H1 (cell line): ENCODE data around the gene CFAP161. TPM values are rescaled to one million over a fixed set of nuclear protein-coding genes. Genes with fewer than 3 reads are reported as not detected.

ENCODE experiments used
- CTCF ChIA-PET: fragments of 300-600 bp; sonication (Branson Sonifier 250); formaldehyde crosslinking; loops from one replicate; lab custom pipeline; 2021; ENCODE audit not compliant: partially characterized antibody; lab: Charles Lee
- POLR2A ChIA-PET: fragments of 300-600 bp; sonication (Branson Sonifier 250); formaldehyde crosslinking; loops from one replicate; lab custom pipeline; 2021; ENCODE audit warnings: inconsistent platforms; ENCODE audit not compliant: partially characterized antibody; lab: Charles Lee
- DNase-seq, 2 experiments: peaks; one replicate each; pipeline versions ENCODE4 v3.0.0 to v3.0.0-alpha.2; 2010 to 2022; ENCODE audit warnings: low spot score in 2 of 2, low read depth in 1 of 2, mixed read lengths in 1 of 2
- FAIRE-seq: peaks from 2 replicates; lab custom pipeline; 2011; peaks lifted over from hg19 to GRCh38; lab: Jason Lieb, UNC
- H2AFZ ChIP-seq: 2 replicates; pipeline ENCODE4 v1.8.1; 2012; ENCODE audit warnings: low read length, inconsistent platforms
- H2AK5ac ChIP-seq: 2 replicates; pipeline ENCODE4 v1.6.1; 2013; ENCODE audit warnings: low read depth, low read length
- H2BK120ac ChIP-seq: replicated peaks from 2 replicates; pipeline ENCODE3; 2013; ENCODE audit warnings: low read depth, low read length, inconsistent platforms
- H2BK12ac ChIP-seq: 2 replicates; pipeline ENCODE4 v1.6.1; 2013; ENCODE audit warnings: low read depth, low read length
- H2BK15ac ChIP-seq: 2 replicates; pipeline ENCODE4 v1.6.1; 2013; ENCODE audit warnings: low read length
- H2BK20ac ChIP-seq: 2 replicates; pipeline ENCODE4 v1.6.1; 2013; ENCODE audit warnings: low read length
- H2BK5ac ChIP-seq: 2 replicates; pipeline ENCODE4 v1.6.1; 2013; ENCODE audit warnings: low read depth, low read length
- H3K14ac ChIP-seq: 2 replicates; pipeline ENCODE4 v1.6.1; 2013; ENCODE audit warnings: inconsistent platforms; ENCODE audit not compliant: insufficient read length
- H3K18ac ChIP-seq: 2 replicates; pipeline ENCODE4 v1.6.1; 2013; ENCODE audit warnings: low read length; ENCODE audit errors: extremely low read depth
- H3K23ac ChIP-seq: 2 replicates; pipeline ENCODE4 v1.6.1; 2013; ENCODE audit warnings: inconsistent platforms; ENCODE audit not compliant: insufficient read length
- H3K23me2 ChIP-seq: 2 replicates; pipeline ENCODE4 v1.6.1; 2013; ENCODE audit warnings: low read depth, low read length
- H3K27ac ChIP-seq: 2 replicates; pipeline ENCODE4 v1.6.1; 2011; ENCODE audit warnings: low read depth, low read length, inconsistent platforms
- H3K27me3 ChIP-seq, 4 experiments: replicated peaks in 1 of 4; 1 replicate in 1 of 4; 2 replicates in 3 of 4; pipeline versions ENCODE4 v1.6.1 to v1.8.1; 2011 to 2013; ENCODE audit warnings: low read length in 3 of 4, mild to moderate bottlenecking in 3 of 4, inconsistent platforms in 2 of 4, mixed read lengths in 2 of 4, moderate library complexity in 1 of 4; ENCODE audit not compliant: control insufficient read depth in 3 of 4, insufficient read depth in 3 of 4; ENCODE audit errors: extremely low read depth in 1 of 4
- H3K36me3 ChIP-seq, 4 experiments: 2 replicates each; pipeline versions ENCODE4 v1.6.1 to v1.8.1; 2011 to 2013; ENCODE audit warnings: mild to moderate bottlenecking in 4 of 4, low read length in 3 of 4, moderate library complexity in 2 of 4, control low read depth in 1 of 4, inconsistent platforms in 1 of 4; ENCODE audit not compliant: insufficient read depth in 4 of 4, control insufficient read depth in 2 of 4
- H3K4ac ChIP-seq: replicated peaks from 2 replicates; pipeline ENCODE3; 2013; ENCODE audit warnings: low read length, low read depth, mixed read lengths, inconsistent platforms; ENCODE audit not compliant: insufficient read length
- H3K4me1 ChIP-seq, 4 experiments: replicated peaks in 1 of 4; 1 replicate in 1 of 4; 2 replicates in 3 of 4; pipeline versions ENCODE4 v1.6.1 to v1.8.1; 2011 to 2013; ENCODE audit warnings: low read length in 3 of 4, inconsistent platforms in 2 of 4, mixed read lengths in 1 of 4; ENCODE audit not compliant: insufficient read depth in 4 of 4, control insufficient read depth in 3 of 4
- H3K4me2 ChIP-seq, 2 experiments: 2 replicates each; pipeline versions ENCODE4 v1.6.1 to v1.8.1; 2011 to 2013; ENCODE audit warnings: low read depth in 2 of 2, low read length in 2 of 2, control low read depth in 1 of 2, inconsistent platforms in 1 of 2, mild to moderate bottlenecking in 1 of 2; ENCODE audit not compliant: insufficient read depth in 1 of 2
- H3K4me3 ChIP-seq, 4 experiments: fragments of 200-600, 300-600 bp in 1 of 4; sonication (generic), shearing (Covaris generic), sonication (Bioruptor Twin) in 1 of 4; 2 replicates each; pipeline versions ENCODE4 v1.5.1 to v1.8.1; 2011 to 2016; ENCODE audit warnings: low read length in 4 of 4, low read depth in 3 of 4, control low read depth in 2 of 4, inconsistent platforms in 2 of 4, mild to moderate bottlenecking in 2 of 4, mixed read lengths in 1 of 4, moderate library complexity in 1 of 4; ENCODE audit not compliant: insufficient read depth in 2 of 4; ENCODE audit errors: extremely low read depth in 1 of 4
- H3K56ac ChIP-seq: replicated peaks from 2 replicates; pipeline ENCODE3; 2013; ENCODE audit warnings: low read depth, mild to moderate bottlenecking, mixed read lengths, low read length, inconsistent platforms; ENCODE audit not compliant: insufficient read length
- H3K79me1 ChIP-seq: 2 replicates; pipeline ENCODE4 v1.6.1; 2013; ENCODE audit warnings: low read depth, low read length, control low read depth
- H3K79me2 ChIP-seq, 2 experiments: 2 replicates each; pipeline versions ENCODE4 v1.6.1 to v1.8.1; 2012 to 2013; ENCODE audit warnings: low read length in 2 of 2, mild to moderate bottlenecking in 2 of 2, inconsistent platforms in 1 of 2; ENCODE audit not compliant: insufficient read depth in 2 of 2, control insufficient read depth in 1 of 2
- H3K9ac ChIP-seq, 4 experiments: replicated peaks in 1 of 4; 1 replicate in 1 of 4; 2 replicates in 3 of 4; pipeline versions ENCODE4 v1.6.1 to v1.8.1; 2011 to 2013; ENCODE audit warnings: low read depth in 3 of 4, low read length in 3 of 4, control low read depth in 2 of 4, mild to moderate bottlenecking in 2 of 4, moderate library complexity in 2 of 4, inconsistent platforms in 1 of 4; ENCODE audit errors: extremely low read depth in 1 of 4
- H3K9me3 ChIP-seq, 2 experiments: 2 replicates each; pipeline versions ENCODE4 v1.6.1 to v1.8.1; 2012 to 2013; ENCODE audit warnings: mild to moderate bottlenecking in 2 of 2, moderate library complexity in 2 of 2, control low read depth in 1 of 2, inconsistent platforms in 1 of 2, low read depth in 1 of 2, low read length in 1 of 2, mixed read lengths in 1 of 2; ENCODE audit not compliant: insufficient read depth in 2 of 2
- H4K20me1 ChIP-seq, 2 experiments: replicated peaks in 1 of 2; 2 replicates each; pipeline versions ENCODE3 to v1.8.1; 2011 to 2013; ENCODE audit warnings: inconsistent platforms in 2 of 2, low read length in 2 of 2, mild to moderate bottlenecking in 1 of 2; ENCODE audit not compliant: insufficient read depth in 2 of 2, control insufficient read depth in 1 of 2
- H4K5ac ChIP-seq: 2 replicates; pipeline ENCODE4 v1.6.1; 2013; ENCODE audit warnings: low read length, low read depth, mixed read lengths, inconsistent platforms; ENCODE audit not compliant: insufficient read length
- H4K8ac ChIP-seq: 2 replicates; pipeline ENCODE4 v1.8.0; 2013; ENCODE audit warnings: mild to moderate bottlenecking, moderate library complexity, low read length, inconsistent platforms; ENCODE audit not compliant: insufficient read depth; ENCODE audit errors: extremely low read depth
- H4K91ac ChIP-seq: replicated peaks from 2 replicates; pipeline ENCODE3; 2013; ENCODE audit warnings: low read length, mixed read lengths, inconsistent platforms; ENCODE audit not compliant: insufficient read length
- BRCA1 ChIP-seq: IDR thresholded peaks from 2 replicates; pipeline ENCODE4 v1.6.1; 2012; ENCODE audit warnings: low read depth, low read length, improper control_type of control experiment
- CHD2 ChIP-seq: IDR thresholded peaks from 2 replicates; pipeline ENCODE4 v1.6.1; 2012; ENCODE audit warnings: low read length, improper control_type of control experiment
- CREB1 ChIP-seq: IDR thresholded peaks from 2 replicates; pipeline ENCODE4 v1.6.1; 2012; ENCODE audit warnings: inconsistent platforms
- HDAC6 ChIP-seq: IDR thresholded peaks from one replicate; pipeline ENCODE4 v1.7.1; 2012; ENCODE audit warnings: low read depth, mild to moderate bottlenecking, inconsistent platforms, low read length, moderate library complexity
- KDM5A ChIP-seq: fragments of 200-600 bp; IDR thresholded peaks from 2 replicates; pipeline ENCODE4 v1.7.1; 2012; ENCODE audit warnings: mild to moderate bottlenecking, low read length, inconsistent platforms, mixed read lengths
- POLR2AphosphoS5 ChIP-seq: IDR thresholded peaks from 2 replicates; pipeline ENCODE4 v1.6.1; 2011; ENCODE audit warnings: low read depth, low read length
- SIX5 ChIP-seq: IDR thresholded peaks from 2 replicates; pipeline ENCODE4 v1.6.1; 2011; ENCODE audit warnings: mild to moderate bottlenecking, low read depth, low read length
- SP2 ChIP-seq: IDR thresholded peaks from 2 replicates; pipeline ENCODE4 v1.6.1; 2012; ENCODE audit warnings: mild to moderate bottlenecking, low read length, inconsistent platforms
- WGBS, 2 experiments: shearing (Covaris generic) in 1 of 2; methylation state at CpG; one replicate each; pipeline versions ENCODE4 v1.1.6 to v1.1.7; 2013 to 2015; ENCODE audit warnings: low lambda C conversion rate in 2 of 2, mixed read lengths in 2 of 2, inconsistent platforms in 1 of 2, low coverage in 1 of 2, missing lambda C conversion rate in 1 of 2; ENCODE audit not compliant: insufficient replicate concordance in 2 of 2, insufficient coverage in 1 of 2, insufficient read length in 1 of 2; ENCODE audit errors: extremely low coverage in 1 of 2, missing lambda C conversion rate in 1 of 2; 5-methylcytosine and 5-hydroxymethylcytosine counted together
- polyA plus RNA-seq, 7 experiments: library from polyadenylated mRNA; depleted of rRNA in 3 of 7; stranded (reverse) in 5 of 7; unstranded in 2 of 7; fragments of >200 nt in 5 of 7; fragments of 200-250 nt in 2 of 7; gene quantifications; 1 replicate in 5 of 7; 2 replicates in 1 of 7; 4 replicates in 1 of 7; pipeline versions ENCODE4 v1.2.1 to v1.2.3, GENCODE V29; 2011 to 2013; ENCODE audit warnings: missing spikeins in 2 of 7, mixed read lengths in 2 of 7
- total RNA-seq: library from RNA; stranded (reverse); fragmentation: NEBNext Ultra II Directional; extraction: Animal tissue kit (Norgen Biotek cat#: 25700); gene quantifications from 2 replicates; pipeline ENCODE4 v1.2.1, GENCODE V29; 2021

CFAP161 gene
- total and polyA plus RNA-seq, 2 of the 8 experiments (the other 6 are each of a cell fraction or from before 2014, with no cell fraction given) = 0.05 TPM; not detected in 1

DNA sequence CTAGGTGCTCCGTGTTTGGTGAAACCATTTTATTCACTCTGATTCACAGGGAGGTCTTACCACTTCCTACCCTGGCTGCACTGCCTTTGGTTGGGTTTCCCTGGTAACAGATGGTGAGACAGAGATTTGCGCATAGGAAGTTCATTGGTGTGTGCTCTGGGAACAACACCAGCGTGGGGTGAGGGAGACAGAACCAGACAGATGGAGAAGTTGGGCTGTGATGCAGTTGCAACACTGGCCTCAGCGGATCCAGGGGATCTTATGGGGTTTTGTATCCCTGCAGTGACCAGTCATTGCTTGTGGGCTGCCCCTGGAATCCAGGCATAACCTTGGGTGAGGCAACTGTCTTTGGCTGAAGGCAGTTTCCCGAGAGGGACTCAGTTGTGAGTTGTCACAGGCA lies 50.1 kb downstream of the CFAP161 start:
- CTCF ChIA-PET = interaction anchor here (1.0 to 3.2 kb wide), 3 partner anchors 10 to 82 kb away, joined by 3 to 12 read pairs (median 6); no protein-coding TSS in a partner anchor
- Histone ChIP-seq H2BK20ac (no peak overlapping the region), H4K20me1 (no peaks in the 10 kb centered on the region), H2BK15ac (no peak overlapping the region), H3K9me3 (no peaks in the 10 kb centered on the region), H3K23ac (no peak overlapping the region), H3K4ac (no peak overlapping the region), H4K5ac (no peak overlapping the region), H2AK5ac (no peak overlapping the region), H3K79me1 (no peaks in the 10 kb centered on the region), H3K9ac (no peak overlapping the region), H4K8ac (no peak overlapping the region), H3K4me1 (no peaks in the 10 kb centered on the region), H3K4me3 (no peak overlapping the region), H3K23me2 (no peaks in the 10 kb centered on the region), H3K36me3 (no peaks in the 10 kb centered on the region), H3K4me2 (no peak overlapping the region), H3K79me2 (no peaks in the 10 kb centered on the region), H2AFZ (no peak overlapping the region), H2BK12ac (no peak overlapping the region), H3K27me3 (no peaks in the 10 kb centered on the region; a peak in 1 of 7 replicates), H3K14ac (no peak overlapping the region), H3K18ac (no peak overlapping the region), H4K91ac (no peak overlapping the region), H2BK120ac (no peak overlapping the region), H3K27ac (no peak overlapping the region), H2BK5ac (no peak overlapping the region), H3K56ac (no peak overlapping the region)
- WGBS, 2 experiments = 78% methylated on average over 5 of the region's 5 CpGs; no CpG with 5 or more reads in 1 of the 2 experiments
- FAIRE-seq (no peak), DNase-seq (peak in 1 of 2 experiments; percentile 22)
- no peak for TF ChIP-seq CHD2
- TF ChIP-seq SP2 = no peak
- no peak for TF ChIP-seq HDAC6
- TF ChIP-seq CREB1 = no peak
- TF ChIP-seq BRCA1 = no peak
- no peak for TF ChIP-seq SIX5
- no peak for TF ChIP-seq KDM5A
- no peak for TF ChIP-seq POLR2AphosphoS5
- POLR2A ChIA-PET = no interaction called here
